Measurements from ENCODE around the gene GARIN1A.
"Not testable (repeated sequence)": the region's sequence is repeated elsewhere in the genome, so short reads cannot be mapped to it uniquely, and the experiment has no call there.

Gene GARIN1A
- 0.36 to 3.7 (median 2.3) reads per million in 4 donors for total RNA-seq

DNA sequence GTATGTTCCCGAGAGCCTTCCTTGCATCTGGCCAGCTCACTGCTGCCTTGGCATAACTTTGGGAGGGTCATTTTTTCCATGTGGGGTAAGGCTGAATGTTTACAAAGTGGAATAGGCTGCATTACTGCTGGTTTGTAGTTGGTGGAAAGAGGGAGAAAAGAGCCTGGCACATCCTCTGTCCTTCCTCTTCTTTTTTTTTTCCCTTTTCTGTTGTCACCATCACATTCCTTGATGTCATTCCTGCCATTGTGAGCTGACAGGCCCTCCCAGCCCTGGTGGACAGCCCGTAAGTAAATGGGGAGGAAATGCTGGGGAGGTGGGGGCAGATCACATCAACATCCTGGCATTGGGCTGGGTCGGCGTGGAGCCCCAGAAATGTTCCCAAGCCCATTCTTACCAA lies at the start of gene GARIN1A:
GARIN1A (plus strand) TSS at position 301 of the 400 bp plus-strand sequence. CDS start 106 bp downstream, outside the sequence.
- DNase-seq: no peak

DNA sequence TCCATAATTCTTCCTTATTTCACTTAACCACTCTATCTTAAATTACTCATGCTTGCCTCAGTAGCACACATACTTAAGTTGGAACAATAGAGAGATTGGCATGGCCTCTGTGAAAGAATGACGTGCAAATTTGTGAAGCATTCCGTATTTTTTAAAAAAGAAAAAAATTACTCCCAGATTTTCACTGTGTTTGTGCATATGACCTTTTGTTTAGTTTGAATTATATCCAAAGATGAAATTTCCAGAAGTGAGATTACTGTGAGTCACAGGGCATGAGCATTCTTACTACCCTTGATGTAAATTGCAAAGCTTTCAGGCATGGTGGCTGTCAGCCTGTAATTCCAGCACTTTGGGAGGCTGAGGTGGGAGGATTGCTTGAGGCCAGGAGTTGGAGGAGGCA lies 45.0 kb upstream of the GARIN1A start:
- not testable (repeated sequence) for DNase-seq

DNA sequence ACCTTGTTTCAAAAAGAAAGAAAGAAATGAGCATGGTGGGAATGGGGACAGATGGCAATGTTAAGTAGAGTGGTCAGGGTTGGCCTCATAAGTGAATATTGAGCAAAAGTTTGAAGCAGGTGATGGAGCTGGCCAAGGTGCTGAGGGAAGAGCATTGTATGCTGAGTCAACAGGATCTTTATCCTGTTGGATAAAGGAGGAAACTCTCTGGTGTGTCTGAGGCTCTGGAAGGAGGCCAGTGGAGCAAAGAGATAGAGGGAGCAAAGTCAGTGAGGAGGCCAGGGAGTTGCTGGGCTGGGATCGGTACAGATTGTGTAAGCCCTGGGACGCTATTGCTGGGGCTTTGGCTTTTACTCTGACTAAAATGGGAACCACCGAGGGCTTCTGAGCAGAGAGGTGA lies 38.2 kb upstream of the GARIN1A start:
- not testable (repeated sequence) for DNase-seq

DNA sequence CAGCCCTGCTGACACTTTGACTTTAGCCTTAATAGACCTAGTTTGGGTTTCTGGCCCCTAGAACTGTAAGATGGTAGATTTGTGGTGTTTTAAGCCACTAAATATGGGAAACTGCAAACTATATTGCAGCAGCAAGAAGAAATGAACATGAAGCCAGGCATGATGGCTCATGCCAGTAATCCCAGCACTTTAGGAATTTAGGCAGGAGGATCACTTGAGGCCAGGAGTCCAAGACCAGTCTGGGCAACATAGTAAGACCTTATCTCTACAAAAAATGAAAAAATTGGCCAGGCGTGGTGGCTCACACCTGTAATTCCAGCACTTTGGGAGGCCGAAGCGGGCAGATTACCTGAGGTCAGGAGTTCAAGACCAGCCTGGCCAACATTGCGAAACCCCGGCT lies 26.9 kb upstream of the GARIN1A start:
- DNase-seq: not testable (repeated sequence)

DNA sequence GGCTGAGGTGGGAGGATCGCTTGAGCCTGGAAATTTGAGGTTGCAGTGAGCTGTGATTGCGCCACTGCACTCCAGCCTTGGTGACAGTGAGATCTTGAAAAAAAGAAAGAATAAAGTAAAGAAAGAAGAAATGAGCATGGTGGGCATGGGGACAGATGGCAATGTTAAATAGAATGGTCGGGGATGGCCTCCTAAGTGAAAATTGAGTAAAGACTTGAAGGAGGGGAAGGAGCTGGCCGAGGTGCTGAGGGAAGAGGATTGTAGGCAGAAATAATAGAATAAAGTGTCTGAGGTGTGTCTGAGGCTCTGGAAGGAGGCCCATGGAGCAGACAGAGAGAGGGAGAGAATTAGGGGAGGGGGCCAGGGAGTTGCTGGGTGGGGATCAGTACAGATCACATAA lies 26.2 kb upstream of the GARIN1A start:
- not testable (repeated sequence) for DNase-seq

DNA sequence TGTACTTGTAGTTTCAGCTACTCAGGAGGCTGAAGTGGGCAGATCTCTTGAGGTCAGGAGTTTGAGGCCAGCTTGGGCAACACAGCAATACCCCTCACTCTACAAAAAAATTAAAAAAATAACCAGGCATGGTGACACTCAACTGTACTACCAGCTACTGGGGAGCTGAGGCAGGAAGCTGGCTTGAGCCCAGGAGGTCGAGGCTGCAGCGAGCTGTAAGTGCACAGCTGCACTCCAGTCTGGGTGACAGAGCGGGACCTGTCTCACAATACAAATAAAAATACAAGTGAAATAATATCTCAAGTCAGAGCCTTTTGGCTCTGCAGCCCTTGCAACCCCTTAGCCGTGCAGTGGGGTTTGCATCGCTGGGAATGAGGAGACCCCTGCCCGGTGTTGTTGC lies 25.2 kb upstream of the GARIN1A start:
- DNase-seq: not testable (repeated sequence)

DNA sequence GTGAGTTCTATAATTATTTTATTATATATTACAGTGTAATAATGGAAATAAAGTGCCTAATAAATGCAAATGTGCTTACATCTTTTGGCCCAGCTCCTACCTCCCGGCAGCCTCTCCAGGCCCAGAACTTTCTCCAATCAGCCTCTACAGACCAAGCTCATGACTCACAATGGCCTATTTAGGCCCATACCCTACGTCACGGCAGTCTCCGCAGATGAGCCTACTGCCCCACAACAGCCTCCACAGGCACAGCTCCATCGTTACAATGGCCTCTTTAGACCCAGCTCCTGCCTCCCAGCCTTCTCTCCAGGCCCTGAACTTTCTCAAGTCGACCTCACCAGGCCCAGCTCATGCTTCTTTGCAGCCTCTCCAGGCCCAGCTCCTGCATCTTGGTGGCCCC lies 21.0 kb upstream of the GARIN1A start:
- DNase-seq: not testable (repeated sequence)

DNA sequence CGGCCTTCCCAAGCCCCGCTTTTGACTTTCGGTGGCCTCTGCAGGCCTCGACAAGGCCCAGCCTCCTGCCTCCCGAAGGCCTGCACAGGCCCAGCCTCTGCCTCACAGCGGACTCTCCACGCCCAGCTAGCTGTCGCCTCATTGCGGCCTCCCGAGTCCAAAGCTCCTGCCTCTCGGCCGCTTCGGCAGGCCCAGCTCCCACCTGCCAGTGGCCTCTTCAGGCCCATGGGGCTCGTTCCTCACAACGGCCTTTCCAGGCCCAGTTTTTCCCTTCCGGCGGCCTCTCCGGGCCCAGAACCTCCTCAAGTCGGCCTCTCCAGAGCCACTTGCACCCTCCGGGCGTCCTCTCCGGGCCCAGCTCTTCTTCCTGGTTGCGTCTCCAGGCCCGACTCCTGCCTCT lies 19.5 kb upstream of the GARIN1A start:
- not testable (repeated sequence) for DNase-seq

DNA sequence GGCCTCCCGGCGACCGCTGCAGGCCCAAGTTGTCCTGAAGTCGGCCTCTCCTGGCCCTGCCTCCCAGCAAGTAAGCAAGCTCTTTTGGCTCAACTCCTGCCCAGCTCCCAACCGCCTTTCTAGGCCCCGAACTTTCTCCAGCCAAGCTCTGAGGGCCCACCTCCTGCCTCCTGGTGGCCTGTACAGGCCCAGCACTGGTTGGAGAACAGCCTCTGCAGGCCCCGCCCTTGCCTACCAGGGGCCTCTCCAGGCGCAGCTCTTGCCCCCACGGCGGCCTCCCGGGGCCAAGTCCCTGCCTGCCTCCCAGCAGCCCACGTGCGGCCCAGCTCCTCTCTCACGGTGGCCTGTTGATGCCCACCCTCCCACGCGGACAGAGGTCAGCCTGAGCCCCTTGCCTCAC lies 18.9 kb upstream of the GARIN1A start:
- DNase-seq: not testable (repeated sequence)

DNA sequence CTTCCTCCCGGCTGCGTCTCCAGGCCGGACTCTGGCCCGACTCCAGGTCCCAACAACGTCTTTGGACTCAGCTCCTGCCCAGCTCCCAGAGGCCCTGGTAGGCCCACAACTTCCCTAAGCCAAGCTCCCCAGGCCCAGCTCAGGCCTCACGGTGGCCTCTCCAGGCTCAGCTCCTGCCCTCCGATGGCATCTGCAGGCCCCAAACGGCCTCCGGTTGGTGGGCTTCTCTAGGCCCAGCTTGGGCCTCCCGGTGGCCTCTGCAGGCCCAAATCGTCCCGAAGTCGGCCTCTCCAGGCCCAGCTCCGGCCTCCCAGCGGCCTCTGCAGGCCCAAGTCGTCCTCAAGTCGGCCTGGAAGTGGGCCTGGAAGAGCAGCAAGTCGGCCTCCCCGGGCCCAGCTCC lies 18.0 kb upstream of the GARIN1A start:
- not testable (repeated sequence) for DNase-seq

DNA sequence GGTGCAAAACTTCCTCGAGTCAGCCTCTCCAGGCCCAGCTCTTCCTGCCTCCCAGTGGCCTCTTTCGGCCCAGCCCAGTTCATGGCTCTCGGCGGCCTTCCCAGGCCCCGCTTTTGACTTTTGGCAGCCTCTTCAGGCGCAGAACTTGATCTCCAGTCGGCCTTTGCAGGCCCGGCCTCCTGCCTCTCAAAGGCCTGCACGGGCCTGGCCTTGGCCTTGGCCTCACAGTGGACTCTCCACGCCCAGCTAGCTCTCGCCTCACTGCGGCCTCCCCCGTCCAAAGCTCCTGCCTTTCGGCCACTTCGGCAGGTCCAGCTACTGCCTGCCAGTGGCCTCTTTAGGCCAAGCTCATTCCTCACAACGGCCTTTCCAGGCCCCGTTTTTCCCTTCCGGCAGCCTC lies 17.6 kb upstream of the GARIN1A start:
- not testable (repeated sequence) for DNase-seq

DNA sequence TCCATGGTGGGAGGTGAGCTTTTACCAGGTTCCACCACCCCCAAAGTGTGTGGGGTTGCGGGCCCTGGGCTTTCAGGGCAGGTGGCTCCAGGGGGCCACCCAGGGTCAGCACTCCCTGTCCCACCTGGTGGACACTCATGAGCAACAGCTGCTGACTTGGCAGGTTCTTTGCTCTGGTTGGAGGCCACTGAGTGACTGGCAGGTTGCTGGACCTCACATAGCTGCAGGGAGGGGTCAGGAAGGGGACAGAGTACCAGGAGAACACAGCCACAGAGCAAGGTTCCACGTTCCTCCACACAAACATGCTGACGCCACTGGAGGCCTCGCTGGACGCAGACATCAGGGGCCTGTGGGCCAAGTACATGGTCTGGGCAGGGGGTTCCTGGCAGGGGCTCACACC lies 13.7 kb upstream of the GARIN1A start:
- not testable (repeated sequence) for DNase-seq

DNA sequence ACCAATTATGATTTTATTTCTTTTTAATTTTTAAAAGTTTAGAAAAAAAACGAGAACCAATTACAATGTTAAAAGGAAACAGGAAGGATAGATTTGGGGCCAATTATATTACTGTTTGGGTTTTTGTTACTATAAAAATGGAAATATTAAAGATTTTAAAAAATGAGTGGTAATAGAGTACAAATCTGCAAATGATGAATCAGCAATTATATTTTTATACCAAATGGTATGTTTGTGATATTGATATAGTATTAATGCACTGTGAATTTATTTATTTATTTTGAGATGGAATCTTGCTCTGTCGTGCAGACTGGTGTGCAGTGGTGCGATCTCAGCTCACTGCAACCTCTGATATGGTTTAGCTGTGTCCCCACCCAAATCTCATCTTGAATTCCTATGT lies 11.5 kb upstream of the GARIN1A start:
- no peak for DNase-seq

DNA sequence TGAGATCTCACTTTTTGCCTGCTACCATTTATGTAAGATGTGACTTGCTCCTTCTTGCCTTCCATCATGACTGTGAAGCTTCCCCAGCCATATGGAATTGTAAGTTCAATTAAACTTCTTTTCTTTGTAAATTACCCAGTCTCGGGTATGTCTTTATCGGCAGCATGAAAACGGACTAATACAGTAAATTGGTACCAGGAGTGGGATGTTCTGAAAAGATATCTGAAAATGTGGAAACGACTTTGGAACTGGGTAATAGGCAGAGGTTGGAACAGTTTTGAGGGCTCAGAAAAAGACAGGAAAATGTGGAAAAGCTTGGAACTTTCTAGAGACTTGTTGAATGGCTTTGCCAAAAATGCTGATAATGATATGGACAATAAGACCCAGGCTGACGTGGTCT lies 10.6 kb upstream of the GARIN1A start:
- no peak for DNase-seq

DNA sequence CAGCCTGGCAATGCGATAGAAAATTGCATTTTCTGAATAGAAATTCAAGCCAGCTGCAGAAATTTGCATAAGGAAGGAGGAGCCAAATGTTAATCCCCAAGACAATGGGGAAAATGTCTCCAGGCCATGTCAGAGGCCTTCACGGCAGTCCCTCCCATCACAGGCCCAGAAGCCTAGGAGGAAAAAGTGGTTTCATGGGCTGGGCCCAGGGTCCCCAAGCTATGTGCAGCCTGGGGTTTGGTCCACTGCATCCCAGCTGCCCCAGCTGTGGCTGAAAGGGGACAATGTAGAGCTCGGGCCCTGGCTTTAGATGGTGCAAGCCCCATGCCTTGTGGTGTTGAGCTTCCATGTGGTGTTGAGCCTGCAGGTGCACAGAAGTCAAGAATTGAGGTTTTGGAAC lies 10.0 kb upstream of the GARIN1A start:
- no peak for DNase-seq

DNA sequence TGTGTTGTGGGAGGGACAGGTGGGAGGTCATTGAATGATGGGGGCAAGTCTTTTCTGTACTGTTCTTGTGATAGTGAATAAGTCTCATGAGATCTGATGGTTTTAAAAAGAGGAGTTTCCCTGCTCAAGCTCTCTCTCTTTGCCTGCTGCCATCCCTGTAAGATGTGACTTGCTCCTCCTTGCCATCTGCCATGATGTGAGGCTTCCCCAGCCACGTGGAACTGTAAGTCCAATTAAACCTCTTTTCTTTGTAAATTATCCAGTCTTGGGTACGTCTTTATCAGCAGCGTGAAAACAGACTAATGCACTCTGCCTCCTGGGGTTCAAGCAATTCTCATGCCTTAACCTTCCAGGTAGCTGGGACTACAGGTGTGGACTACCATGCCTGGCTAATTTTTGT lies 8.9 kb upstream of the GARIN1A start:
- DNase-seq: not testable (repeated sequence)

DNA sequence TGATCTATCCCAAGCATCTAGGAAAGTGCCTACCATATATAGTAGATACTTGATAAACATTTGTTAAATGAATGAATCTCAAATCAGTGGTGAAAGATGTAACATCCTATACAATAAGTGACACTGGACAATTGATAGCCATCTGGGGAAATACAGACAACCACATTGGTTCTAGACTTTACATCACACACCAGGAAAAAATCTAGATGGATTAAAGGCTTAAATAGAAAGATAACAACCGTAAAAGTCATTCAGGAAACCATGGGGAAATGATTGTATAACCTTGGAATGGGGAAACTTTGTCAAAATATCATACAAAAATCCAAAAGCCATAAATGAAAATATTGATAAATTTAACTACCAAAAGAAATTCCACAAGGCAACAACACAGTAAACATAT lies 7.0 kb upstream of the GARIN1A start:
- no peak for DNase-seq

DNA sequence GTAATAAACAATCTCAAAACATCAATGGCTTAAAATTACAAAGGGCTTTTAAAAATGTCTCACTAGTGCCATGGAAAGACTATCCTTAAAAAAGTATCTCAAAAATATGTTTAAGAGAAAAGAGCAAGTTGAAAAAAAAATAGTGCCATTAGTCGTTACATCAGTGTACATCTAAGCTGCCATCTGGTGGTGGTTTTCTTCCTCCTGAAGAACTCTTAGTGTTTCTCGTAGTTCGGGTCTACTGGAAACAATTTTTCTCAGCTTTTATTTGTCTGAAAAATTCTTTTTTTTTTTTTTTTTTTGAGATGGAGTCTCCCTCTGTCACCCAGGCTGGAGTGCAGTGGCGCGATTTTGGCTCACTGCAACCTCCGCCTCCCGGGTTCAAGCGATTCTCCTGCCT lies 5.9 kb upstream of the GARIN1A start:
- no peak for DNase-seq

DNA sequence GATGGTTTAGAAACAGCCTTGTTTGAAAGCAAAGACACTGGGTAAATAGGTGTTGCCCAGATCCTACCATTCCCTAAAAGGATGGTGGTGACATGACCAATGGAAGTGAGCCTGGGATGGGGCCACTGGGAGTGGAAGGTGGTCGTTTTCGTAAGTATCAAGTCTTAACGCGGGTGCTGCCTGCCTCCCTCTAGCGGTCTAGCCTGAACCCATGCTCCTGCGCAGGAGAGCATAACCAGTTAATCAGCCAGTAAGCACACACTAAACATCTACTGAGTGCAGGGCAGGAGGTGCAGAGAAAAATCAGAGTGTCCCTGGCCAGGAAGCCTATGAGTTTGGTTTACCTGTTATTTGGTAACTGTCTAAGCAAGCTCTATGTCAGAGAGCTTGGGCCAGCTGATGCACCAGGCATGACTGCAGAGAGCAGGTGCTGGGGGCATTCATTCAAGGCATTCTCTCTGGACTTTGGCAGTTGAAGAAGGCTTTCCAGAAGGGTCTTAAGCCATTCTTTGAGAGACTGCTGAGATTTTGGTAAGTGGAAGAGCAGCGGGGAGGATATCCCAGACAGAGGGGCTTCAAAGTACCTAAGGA lies 930 bp downstream of the GARIN1A start:
- peak in 1 of 5 donors; percentile 11 for DNase-seq

DNA sequence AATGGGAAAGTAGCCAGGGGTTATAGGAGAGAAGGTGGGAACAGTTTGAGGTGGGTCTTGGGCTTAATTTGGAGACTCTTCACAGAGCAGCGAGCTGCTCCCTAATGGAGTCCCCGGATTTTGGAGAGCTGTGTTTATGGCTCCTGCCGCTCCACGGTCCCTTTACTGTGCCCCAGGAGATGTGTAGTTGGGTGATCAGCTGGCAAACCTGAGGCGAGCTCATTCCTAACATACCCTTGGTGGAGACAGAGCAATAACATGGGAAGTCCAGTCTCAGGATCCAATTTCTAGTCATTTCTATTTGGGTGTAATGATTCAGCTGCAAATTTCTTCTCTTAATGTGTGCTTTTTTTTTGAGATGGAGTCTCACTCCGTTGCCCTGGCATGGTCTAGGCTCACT lies 1.5 kb downstream of the GARIN1A start:
- DNase-seq: no peak

DNA sequence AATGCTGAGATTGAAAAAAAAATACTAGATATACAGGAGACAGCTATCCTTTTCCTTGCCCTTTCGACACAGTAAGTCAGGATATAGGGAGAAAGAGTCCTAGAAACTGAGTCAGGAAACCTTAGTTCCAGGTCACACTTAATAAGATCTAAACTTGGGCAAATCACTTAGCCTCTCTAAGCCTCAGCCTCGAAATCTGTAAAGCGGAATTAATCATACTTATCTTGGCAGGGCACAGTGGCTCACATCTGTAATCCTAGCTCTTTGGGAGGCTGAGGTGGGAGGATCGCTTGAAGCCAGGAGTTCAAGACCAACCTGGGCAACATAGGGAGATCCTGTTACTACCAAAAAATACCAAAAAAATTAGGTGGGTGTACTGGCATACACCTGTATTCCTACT lies 4.6 kb downstream of the GARIN1A start:
- DNase-seq: no peak

DNA sequence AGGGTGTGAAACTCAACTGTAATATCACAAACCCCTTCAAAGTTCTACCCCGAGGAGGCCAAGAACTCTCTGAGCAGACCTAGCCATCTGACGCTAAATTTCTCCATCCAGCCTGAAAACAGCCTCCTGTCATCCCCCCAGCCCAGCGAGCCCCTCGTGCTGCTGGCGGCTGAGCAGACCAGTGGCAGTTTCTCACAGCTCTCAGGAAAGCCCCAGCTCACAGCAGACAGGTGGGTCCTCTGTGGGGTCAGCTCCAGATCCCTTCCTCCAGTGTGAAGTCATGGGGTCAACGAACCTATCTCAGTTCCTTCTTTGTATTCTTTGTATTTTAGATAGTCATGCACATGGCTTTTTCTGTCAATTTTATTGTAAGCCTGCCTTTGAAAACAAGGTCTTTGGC lies 7.8 kb downstream of the GARIN1A start:
- no peak for DNase-seq

DNA sequence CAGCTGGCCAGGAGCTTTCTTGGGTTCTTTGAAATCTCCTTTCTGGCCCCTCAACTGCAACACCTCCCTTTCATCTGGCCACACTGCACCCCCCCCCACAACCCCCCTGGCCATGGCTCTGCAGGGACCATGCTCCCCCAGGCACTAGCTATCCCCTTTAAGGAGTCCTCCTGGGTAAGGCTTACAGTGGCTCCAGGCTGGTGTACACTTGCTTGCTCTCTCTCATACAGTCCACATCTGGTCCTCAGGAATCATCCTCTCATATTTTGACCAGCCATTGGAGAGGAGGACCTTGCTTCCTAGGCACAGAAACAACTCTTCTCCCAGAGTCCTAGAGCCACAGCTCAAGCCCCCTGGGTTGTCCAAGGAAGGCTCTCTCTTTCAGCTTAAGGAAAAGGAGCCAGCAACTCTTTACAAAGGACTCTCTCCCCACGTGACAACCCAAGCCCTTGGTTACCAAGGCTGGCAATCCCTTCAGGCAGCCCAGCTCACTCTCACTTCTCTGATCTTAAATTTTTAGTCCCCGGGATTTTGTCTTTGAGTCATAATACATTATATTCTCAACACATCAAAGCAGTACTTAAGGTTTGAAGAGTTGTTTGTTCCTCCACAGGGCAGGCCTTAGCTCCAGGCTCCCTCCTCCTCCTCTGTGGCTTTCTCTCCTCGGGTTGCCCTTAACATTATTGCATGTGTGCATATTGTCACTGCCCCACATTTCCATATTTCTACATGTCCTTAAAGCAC lies 9.9 kb downstream of the GARIN1A start:
- DNase-seq: no peak

DNA sequence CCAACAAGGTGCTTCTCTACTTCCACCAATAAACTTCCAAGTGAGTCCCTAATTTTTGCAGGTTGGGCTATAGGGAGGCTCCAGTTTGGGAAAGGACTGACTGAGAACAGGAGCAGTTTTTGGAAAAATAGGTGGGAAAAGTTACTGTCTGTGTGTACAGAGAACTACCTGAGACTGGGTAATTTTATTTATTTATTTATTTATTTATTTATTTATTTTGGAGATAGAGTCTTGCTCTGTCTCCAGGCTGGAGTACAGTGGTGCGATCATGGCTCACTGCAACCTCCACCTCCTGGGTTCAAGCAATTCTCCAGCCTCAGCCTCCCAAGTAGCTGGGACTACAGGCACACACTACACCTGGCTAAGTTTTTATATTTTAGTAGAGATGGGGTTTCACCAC lies 11.2 kb downstream of the GARIN1A start:
- DNase-seq: not testable (repeated sequence)

DNA sequence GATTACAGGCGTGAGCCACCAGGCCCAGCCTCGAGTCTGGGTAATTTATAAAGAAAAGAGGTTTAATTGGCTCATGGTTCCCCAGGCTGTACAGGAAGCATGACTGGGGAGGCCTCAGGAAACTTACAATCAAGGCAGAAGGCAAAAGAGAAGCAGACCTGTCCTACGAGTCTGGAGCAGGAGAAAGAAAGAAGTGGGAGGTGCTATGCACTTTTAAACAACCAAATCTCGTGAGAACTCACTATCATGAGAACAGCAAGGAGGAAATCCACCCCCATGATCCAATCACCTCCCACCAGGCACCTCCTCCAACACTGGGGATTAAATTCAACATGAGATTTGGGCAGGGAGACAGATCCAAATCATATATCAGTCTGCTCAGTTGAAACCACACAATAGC lies 11.6 kb downstream of the GARIN1A start:
- DNase-seq: not testable (repeated sequence)

Measured in T-helper 1 cell (primary cell).